MM.1S (cell line): Measurements from ENCODE around the gene ATP2B1.

ENCODE experiments used
- DNase-seq: peaks from one replicate; pipeline ENCODE4 v3.0.0-alpha.2; 2015
- H2AFZ ChIP-seq: fragments of 300-600 bp; sonication (generic); 2 replicates; pipeline ENCODE4 v1.6.0; 2016; ENCODE audit warnings: antibody characterized with exemption, low read length
- H3F3A ChIP-seq: fragments of 300-600 bp; sonication (generic); 2 replicates; pipeline ENCODE4 v1.6.1; 2016; ENCODE audit warnings: mild to moderate bottlenecking, antibody characterized with exemption, low read length, moderate library complexity, mixed read lengths; ENCODE audit not compliant: insufficient read depth
- H3K27ac ChIP-seq: fragments of 300-600 bp; sonication (generic); 2 replicates; pipeline ENCODE4 v1.5.1; 2016; ENCODE audit warnings: mild to moderate bottlenecking, low read length
- H3K27me3 ChIP-seq: fragments of 300-600 bp; sonication (generic); replicated peaks from 2 replicates; pipeline ENCODE4 v1.6.0; 2016; ENCODE audit warnings: low read length; ENCODE audit not compliant: insufficient read depth
- H3K36me3 ChIP-seq: fragments of 300-600 bp; sonication (generic); replicated peaks from 2 replicates; pipeline ENCODE4 v1.6.1; 2016; ENCODE audit warnings: mild to moderate bottlenecking, low read length, mixed read lengths; ENCODE audit not compliant: insufficient read depth
- H3K4me1 ChIP-seq: fragments of 300-600 bp; sonication (generic); 2 replicates; pipeline ENCODE4 v1.6.1; 2016; ENCODE audit warnings: low read length, mixed read lengths
- H3K4me2 ChIP-seq: fragments of 300-600 bp; sonication (generic); 2 replicates; pipeline ENCODE4 v1.6.0; 2016; ENCODE audit warnings: low read depth, low read length
- H3K4me3 ChIP-seq: fragments of 300-600 bp; sonication (generic); 2 replicates; pipeline ENCODE4 v1.5.1; 2016; ENCODE audit warnings: low read length, mixed read lengths
- H3K79me2 ChIP-seq: fragments of 300-600 bp; sonication (generic); 2 replicates; pipeline ENCODE4 v1.6.1; 2016; ENCODE audit warnings: mixed run types, low read length, mixed read lengths
- H3K9ac ChIP-seq: fragments of 300-600 bp; sonication (generic); 2 replicates; pipeline ENCODE4 v1.6.1; 2016; ENCODE audit warnings: low read length, mixed read lengths
- H3K9me2 ChIP-seq: fragments of 300-600 bp; sonication (generic); replicated peaks from 2 replicates; pipeline ENCODE4 v1.6.1; 2016; ENCODE audit warnings: mild to moderate bottlenecking, low read length, mixed read lengths; ENCODE audit not compliant: insufficient read depth
- H3K9me3 ChIP-seq: fragments of 300-600 bp; sonication (generic); replicated peaks from 2 replicates; pipeline ENCODE4 v1.6.1; 2016; ENCODE audit warnings: mild to moderate bottlenecking, low read length, mixed read lengths; ENCODE audit not compliant: insufficient read depth
- H4K20me1 ChIP-seq: fragments of 300-600 bp; sonication (generic); 2 replicates; pipeline ENCODE4 v1.6.1; 2016; ENCODE audit warnings: mild to moderate bottlenecking, low read length, moderate library complexity, mixed read lengths; ENCODE audit not compliant: insufficient read depth
- EZH2 ChIP-seq: fragments of 300-600 bp; sonication (generic); optimal IDR thresholded peaks from 2 replicates; pipeline ENCODE3; 2017; ENCODE audit warnings: low read depth, mild to moderate bottlenecking, antibody characterized with exemption, low read length, mixed read lengths
- EZH2phosphoT487 ChIP-seq: fragments of 300-600 bp; sonication (generic); IDR thresholded peaks from 2 replicates; pipeline ENCODE4 v1.6.1; 2018; ENCODE audit warnings: antibody characterized with exemption, low read length
- TF ChIP-seq, protein P1 (sequence below): fragments of 300-600 bp; sonication (generic); IDR thresholded peaks from 2 replicates; pipeline ENCODE4 v1.5.1; 2016; ENCODE audit warnings: antibody characterized with exemption, low read length, mixed read lengths

ATP2B1 gene

DNA sequence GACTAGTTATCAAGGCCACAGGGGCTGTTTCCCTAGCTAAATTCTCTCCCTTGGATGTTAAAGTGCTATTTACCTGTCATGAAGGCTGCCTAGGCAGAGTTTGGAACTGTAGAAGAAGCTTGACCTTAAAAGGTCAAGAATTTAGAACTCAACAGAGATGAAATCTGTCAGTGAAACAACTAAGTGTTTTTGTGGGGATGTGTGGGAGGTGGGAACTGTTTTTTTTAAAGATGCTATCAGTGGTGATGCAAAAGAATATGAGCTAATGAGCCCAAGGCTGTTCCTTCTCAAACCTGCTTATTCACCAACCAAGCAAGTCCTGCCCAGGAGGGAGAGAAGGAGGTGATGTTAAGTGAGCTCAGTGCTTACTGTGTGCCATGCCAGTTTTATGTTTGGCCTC lies 142.0 kb downstream of the ATP2B1 start:
- DNase-seq: no peak
- Histone ChIP-seq H3K4me1 (no peaks in the 10 kb centered on the region), H4K20me1 (no peaks in the 10 kb centered on the region), H3K4me3 (no peak overlapping the region), H3K27me3 (no peaks in the 10 kb centered on the region), H3K79me2 (no peaks in the 10 kb centered on the region), H3K9ac (no peak overlapping the region), H3K4me2 (no peak overlapping the region), H3K9me2 (no peaks in the 10 kb centered on the region), H3K36me3 (no peaks in the 10 kb centered on the region), H3K9me3 (no peaks in the 10 kb centered on the region), H3F3A (no peaks in the 10 kb centered on the region), H2AFZ (no peak overlapping the region), H3K27ac (no peak overlapping the region)
- TF ChIP-seq, protein P1, sequence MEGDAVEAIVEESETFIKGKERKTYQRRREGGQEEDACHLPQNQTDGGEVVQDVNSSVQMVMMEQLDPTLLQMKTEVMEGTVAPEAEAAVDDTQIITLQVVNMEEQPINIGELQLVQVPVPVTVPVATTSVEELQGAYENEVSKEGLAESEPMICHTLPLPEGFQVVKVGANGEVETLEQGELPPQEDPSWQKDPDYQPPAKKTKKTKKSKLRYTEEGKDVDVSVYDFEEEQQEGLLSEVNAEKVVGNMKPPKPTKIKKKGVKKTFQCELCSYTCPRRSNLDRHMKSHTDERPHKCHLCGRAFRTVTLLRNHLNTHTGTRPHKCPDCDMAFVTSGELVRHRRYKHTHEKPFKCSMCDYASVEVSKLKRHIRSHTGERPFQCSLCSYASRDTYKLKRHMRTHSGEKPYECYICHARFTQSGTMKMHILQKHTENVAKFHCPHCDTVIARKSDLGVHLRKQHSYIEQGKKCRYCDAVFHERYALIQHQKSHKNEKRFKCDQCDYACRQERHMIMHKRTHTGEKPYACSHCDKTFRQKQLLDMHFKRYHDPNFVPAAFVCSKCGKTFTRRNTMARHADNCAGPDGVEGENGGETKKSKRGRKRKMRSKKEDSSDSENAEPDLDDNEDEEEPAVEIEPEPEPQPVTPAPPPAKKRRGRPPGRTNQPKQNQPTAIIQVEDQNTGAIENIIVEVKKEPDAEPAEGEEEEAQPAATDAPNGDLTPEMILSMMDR: no peak
- TF ChIP-seq EZH2 (no peak), EZH2phosphoT487 (no peak)

DNA sequence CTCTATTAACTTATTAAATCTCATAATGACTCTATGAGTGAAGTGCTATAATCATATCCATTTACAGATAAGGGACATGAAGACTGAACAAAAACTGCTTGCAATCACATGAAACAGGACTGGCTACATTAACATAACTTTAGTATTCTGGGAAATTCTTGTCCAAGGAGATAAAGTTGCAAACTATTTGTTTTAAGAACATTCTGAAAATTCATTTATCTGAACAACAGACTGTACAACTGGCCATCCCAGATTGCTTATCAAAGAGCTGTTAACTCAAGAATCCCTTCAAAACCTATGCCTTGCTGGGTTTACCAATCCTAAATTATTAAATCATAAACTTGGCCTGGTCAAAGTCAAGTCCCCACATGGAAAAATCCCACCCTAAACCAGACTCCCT lies 143.6 kb downstream of the ATP2B1 start:
- H3K9ac ChIP-seq: no peak overlapping the region
- no peaks in the 10 kb centered on the region for H4K20me1 ChIP-seq
- no peaks in the 10 kb centered on the region for H3K79me2 ChIP-seq
- no peak overlapping the region for H3K4me2 ChIP-seq
- no peak overlapping the region for H2AFZ ChIP-seq
- H3K4me1 ChIP-seq: no peaks in the 10 kb centered on the region
- DNase-seq: no peak
- no peaks in the 10 kb centered on the region for H3K27me3 ChIP-seq
- no peaks in the 10 kb centered on the region for H3F3A ChIP-seq
- TF ChIP-seq EZH2 (no peak), EZH2phosphoT487 (no peak)
- TF ChIP-seq, protein P1: no peak
- H3K9me3 ChIP-seq: no peaks in the 10 kb centered on the region
- no peak overlapping the region for H3K4me3 ChIP-seq
- H3K36me3 ChIP-seq: no peaks in the 10 kb centered on the region
- H3K27ac ChIP-seq: no peak overlapping the region
- no peaks in the 10 kb centered on the region for H3K9me2 ChIP-seq

DNA sequence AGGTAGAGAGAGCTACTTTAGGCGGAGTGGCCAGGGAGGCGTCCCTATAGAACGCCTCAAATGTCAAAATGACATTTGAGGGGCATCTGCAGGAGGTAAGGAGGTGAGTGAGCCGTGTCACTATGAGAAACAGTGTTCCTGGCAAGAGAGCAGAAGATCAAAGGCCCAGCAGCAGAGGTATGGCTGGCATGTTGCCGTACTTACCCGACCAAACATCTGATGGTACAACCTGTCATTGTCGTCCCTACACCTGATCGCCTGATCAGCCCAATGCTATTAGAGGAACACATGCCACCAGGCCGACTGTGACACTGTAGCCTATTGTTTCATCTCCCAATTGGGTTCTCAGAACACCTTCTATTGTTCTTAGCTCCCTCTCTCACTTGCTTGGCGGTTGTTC lies 148.9 kb downstream of the ATP2B1 start:
- H4K20me1 ChIP-seq: no peaks in the 10 kb centered on the region
- DNase-seq: no peak
- H3K4me2 ChIP-seq: no peak overlapping the region
- no peaks in the 10 kb centered on the region for H3F3A ChIP-seq
- H3K4me1 ChIP-seq: no peaks in the 10 kb centered on the region
- no peak overlapping the region for H3K9ac ChIP-seq
- H2AFZ ChIP-seq: no peak overlapping the region
- H3K4me3 ChIP-seq: no peak overlapping the region
- TF ChIP-seq EZH2phosphoT487 (no peak), EZH2 (no peak)
- TF ChIP-seq, protein P1: no peak
- no peaks in the 10 kb centered on the region for H3K27me3 ChIP-seq
- H3K9me2 ChIP-seq: no peaks in the 10 kb centered on the region
- no peak overlapping the region for H3K27ac ChIP-seq
- H3K9me3 ChIP-seq: no peaks in the 10 kb centered on the region
- H3K79me2 ChIP-seq: no peaks in the 10 kb centered on the region
- no peaks in the 10 kb centered on the region for H3K36me3 ChIP-seq

DNA sequence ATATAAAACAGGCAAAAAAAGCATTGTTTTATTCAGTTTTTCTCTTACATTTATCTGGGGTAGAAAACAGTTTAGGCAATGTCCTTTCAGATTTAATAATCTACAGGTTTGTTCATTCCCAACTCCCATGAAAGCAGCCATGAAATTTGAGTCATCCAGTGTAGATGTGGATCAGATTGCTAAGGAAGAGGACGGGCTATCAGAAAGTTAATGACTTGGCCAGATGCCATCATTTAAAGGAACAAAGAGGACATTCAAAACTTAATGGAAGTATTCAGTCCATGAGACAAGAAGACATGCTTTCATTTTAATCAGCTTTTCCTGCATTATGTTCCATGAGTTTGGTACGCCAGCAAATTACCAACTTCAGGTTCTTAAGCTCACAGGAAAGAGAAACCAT lies 151.7 kb downstream of the ATP2B1 start:
- TF ChIP-seq EZH2phosphoT487: no peak
- TF ChIP-seq EZH2: no peak
- TF ChIP-seq, protein P1: no peak
- Histone ChIP-seq H3K9me3 (no peaks in the 10 kb centered on the region), H3K4me3 (no peak overlapping the region), H3K36me3 (no peaks in the 10 kb centered on the region), H3K9me2 (no peaks in the 10 kb centered on the region), H3K27ac (no peak overlapping the region), H3K4me2 (no peak overlapping the region), H3F3A (no peaks in the 10 kb centered on the region), H3K4me1 (no peaks in the 10 kb centered on the region), H3K27me3 (no peaks in the 10 kb centered on the region), H3K9ac (no peak overlapping the region), H3K79me2 (no peaks in the 10 kb centered on the region), H2AFZ (no peak overlapping the region), H4K20me1 (no peaks in the 10 kb centered on the region)
- DNase-seq: no peak
